ENCODE measurements around the gene ATP11C. TPM values are rescaled to one million over a fixed set of nuclear protein-coding genes. Genes with fewer than 3 reads are reported as not detected.

Gene ATP11C
- total and polyA plus RNA-seq, 10 of the 15 experiments (the other 5 are each of a cell fraction or from before 2014, with no cell fraction given), result 16.2 to 44.0 (median 24.8) TPM

GRCh38 chrX:139762400-139763183 is 170.3 kb downstream of the ATP11C start:
- ATAC-seq (peak; percentile 71), FAIRE-seq (no peak), DNase-seq (ENCODE audit: low read depth, low spot score) (no peak)
- no peaks in the 10 kb centered on the region for H3K27me3 ChIP-seq (replicated peaks in 1 of 2; ENCODE audit: control insufficient read depth in 2 of 2, insufficient read depth in 2 of 2, low read length in 1 of 2)
- H3K4me3 ChIP-seq, result no peak overlapping the region
- H3K4me1 ChIP-seq (ENCODE audit: control insufficient read depth, insufficient read depth, low read length), result peaks cover 6% of the 10 kb centered on the region
- SMC1A ChIA-PET (ENCODE audit: uncharacterized antibody, unreplicated experiment), result interaction anchor here (0.6 to 1.5 kb wide), 4 partner anchors 9 to 36 kb away, joined by 3 to 4 read pairs (median 4); no protein-coding TSS in a partner anchor
- in situ Hi-C loops (cut with MboI) (no loop called here), intact Hi-C loops (cut with micrococcal nuclease; ENCODE audit: unreplicated experiment) (no loop called here)
- no peak overlapping the region for H3K27ac ChIP-seq (ENCODE audit: control insufficient read depth, insufficient read depth)
- no peak overlapping the region for H2AFZ ChIP-seq (ENCODE audit: control insufficient read depth, low read depth, low read length)
- no TSS peak for BruUV-seq (replicated peaks)
- H3K4me2 ChIP-seq (ENCODE audit: control insufficient read depth, insufficient read depth), result no peak overlapping the region
- WGBS (ENCODE audit: insufficient coverage, insufficient replicate concordance, low lambda C conversion rate, missing lambda C conversion rate), result 60% methylated on average over 4 of the region's 4 CpGs
- H4K20me1 ChIP-seq (ENCODE audit: control insufficient read depth, insufficient read depth), result no peaks in the 10 kb centered on the region
- RAD21 ChIA-PET (ENCODE audit: unreplicated experiment), result no interaction called here
- POLR2A ChIA-PET, result no interaction called here
- H3K36me3 ChIP-seq (ENCODE audit: control insufficient read depth in 2 of 2, insufficient read depth in 2 of 2, low read length in 1 of 2), result no peaks in the 10 kb centered on the region
- CTCF ChIA-PET, result interaction anchor here (0.9 kb wide), 1 partner anchor 11 kb away, joined by 3 read pairs; no protein-coding TSS in a partner anchor
- H3K79me2 ChIP-seq (ENCODE audit: control insufficient read depth, insufficient read depth, low read length), result no peaks in the 10 kb centered on the region
- no peaks in the 10 kb centered on the region; the same call in 2 of the 3 replicates for H3K9me3 ChIP-seq (replicated peaks; ENCODE audit: control insufficient read depth, insufficient read depth, low read length)
- no peak for TF ChIP-seq HDGF (IDR thresholded peaks at IDR 0.05)
- peak; percentile 65 for TF ChIP-seq RUNX3 (IDR thresholded peaks at IDR 0.05; ENCODE audit: low read length)
- no peak for TF ChIP-seq ZNF384 (IDR thresholded peaks at IDR 0.05; ENCODE audit: borderline replicate concordance, low read depth, low read length)
- no peak overlapping the region for H3K9ac ChIP-seq (ENCODE audit: control insufficient read depth, insufficient read depth, low read length)

DNA sequence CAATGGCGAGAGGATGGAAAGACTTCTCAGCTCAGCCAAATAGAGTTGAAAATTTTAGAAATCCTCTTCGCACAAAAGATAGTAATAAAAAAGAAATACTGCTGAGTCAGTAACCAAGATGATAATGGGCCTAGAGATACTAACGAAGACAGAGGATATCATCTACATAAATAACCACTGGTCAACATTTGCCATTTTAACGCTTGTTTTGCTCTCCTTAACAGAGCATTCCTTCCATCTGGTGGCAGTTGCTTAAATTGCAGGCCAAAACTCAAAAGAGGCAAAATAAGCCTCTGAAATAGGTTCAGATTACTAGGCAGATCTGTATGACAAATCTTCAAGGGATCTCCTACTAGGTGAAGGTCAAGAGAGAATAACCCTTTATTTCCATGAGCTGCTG is 173.2 kb downstream of the ATP11C start:
- DNase-seq (ENCODE audit: low read depth, low spot score), result no peak
- peak; percentile 80 for FAIRE-seq

More for the DNA sequence above, 173.2 kb downstream of the ATP11C start:
- no peaks in the 10 kb centered on the region for H3K79me2 ChIP-seq (ENCODE audit: control insufficient read depth, insufficient read depth, low read length)
- CTCF ChIA-PET, result interaction anchor here (0.7 to 2.3 kb wide), 6 partner anchors 9 to 1775 kb away, joined by 3 to 10 read pairs (median 4); no protein-coding TSS in a partner anchor
- no peak overlapping the region for H3K27ac ChIP-seq (ENCODE audit: control insufficient read depth, insufficient read depth)
- RAD21 ChIA-PET (ENCODE audit: unreplicated experiment), result interaction anchor here (1.3 kb wide), 1 partner anchor 9 kb away, joined by 3 read pairs; no protein-coding TSS in a partner anchor
- no TSS peak for BruUV-seq (replicated peaks)
- no peak overlapping the region for H3K4me3 ChIP-seq
- POLR2A ChIA-PET, result no interaction called here
- SMC1A ChIA-PET (ENCODE audit: uncharacterized antibody, unreplicated experiment), result interaction anchor here (0.7 to 2.1 kb wide), 4 partner anchors 19 to 204 kb away, joined by 3 to 4 read pairs (median 4); no protein-coding TSS in a partner anchor
- intact Hi-C loops (cut with micrococcal nuclease; ENCODE audit: unreplicated experiment), result no loop called here
- 56% methylated on average over 4 of the region's 4 CpGs for WGBS (ENCODE audit: insufficient coverage, insufficient replicate concordance, low lambda C conversion rate, missing lambda C conversion rate)
- in situ Hi-C loops (cut with MboI), result no loop called here
- no peaks in the 10 kb centered on the region for H4K20me1 ChIP-seq (ENCODE audit: control insufficient read depth, insufficient read depth)
- peak; percentile 63 for ATAC-seq
- no peak overlapping the region for H3K4me2 ChIP-seq (ENCODE audit: control insufficient read depth, insufficient read depth)
- no peak overlapping the region for H2AFZ ChIP-seq (ENCODE audit: control insufficient read depth, low read depth, low read length)
- no peaks in the 10 kb centered on the region for H3K27me3 ChIP-seq (replicated peaks in 1 of 2; ENCODE audit: control insufficient read depth in 2 of 2, insufficient read depth in 2 of 2, low read length in 1 of 2)
- H3K4me1 ChIP-seq (ENCODE audit: control insufficient read depth, insufficient read depth, low read length), result no peaks in the 10 kb centered on the region
- peaks cover under 1% of the 10 kb centered on the region; the same call in 2 of the 3 replicates for H3K9me3 ChIP-seq (replicated peaks; ENCODE audit: control insufficient read depth, insufficient read depth, low read length)
- TF ChIP-seq BACH1 (IDR thresholded peaks at IDR 0.05; ENCODE audit: borderline replicate concordance) (no peak), FOXK2 (IDR thresholded peaks at IDR 0.05) (no peak), CTCF (IDR thresholded peaks at IDR 0.05 in 2 of 3, conservative IDR thresholded peaks at IDR 0.05 in 1 of 3; ENCODE audit: control insufficient read depth in 2 of 3, extremely low read depth in 1 of 3, insufficient read depth in 1 of 3, low read depth in 3 of 3, low read length in 3 of 3) (peak; percentile 41 to 58 (median 51); a peak in 5 of 6 replicates), SUZ12 (IDR thresholded peaks at IDR 0.05; ENCODE audit: unreplicated experiment) (no peak), RAD21 (IDR thresholded peaks at IDR 0.05; ENCODE audit: insufficient read depth, low read depth, low read length) (peak; percentile 77)
- H3K36me3 ChIP-seq (ENCODE audit: control insufficient read depth in 2 of 2, insufficient read depth in 2 of 2, low read length in 1 of 2), result no peaks in the 10 kb centered on the region
- H3K9ac ChIP-seq (ENCODE audit: control insufficient read depth, insufficient read depth, low read length), result no peak overlapping the region
